IMR-90 (cell line): ENCODE data around the gene ZNF677. TPM values are rescaled to one million over a fixed set of nuclear protein-coding genes. Genes with fewer than 3 reads are reported as not detected.
"Not testable (repeated sequence)": the region's sequence is repeated elsewhere in the genome, so short reads cannot be mapped to it uniquely, and the experiment has no call there.

ENCODE experiments used
- ATAC-seq: fragments of 200-7000 bp; cut with Tn5 transposase; 2 replicates; pipeline ENCODE4 v1.9.1; 2020; ENCODE audit warnings: low read depth, mild to moderate bottlenecking, moderate library complexity
- BruUV-seq: library from RNA; stranded (reverse); fragments of 400-500 nt; replicated peaks from 2 replicates; lab custom pipeline; 2021; lab: Mats Ljungman, UMichigan
- CTCF ChIA-PET: fragments of 300-600 bp; formaldehyde crosslinking; extraction: SDS; loops from one replicate; lab custom pipeline; 2021; ENCODE audit warnings: antibody characterized with exemption; lab: Yijun Ruan, JAX
- POLR2A ChIA-PET: fragments of 300-600 bp; sonication (Branson Sonifier 250); formaldehyde crosslinking; loops from one replicate; lab custom pipeline; 2022; ENCODE audit warnings: antibody characterized with exemption; ENCODE audit not compliant: unreplicated experiment; lab: Charles Lee
- DNase-seq: peaks from one replicate; pipeline ENCODE4 v3.0.0; 2013
- H2AFZ ChIP-seq: replicated peaks from 2 replicates; pipeline ENCODE3; 2013; ENCODE audit warnings: low read length, mild to moderate bottlenecking; ENCODE audit not compliant: poor library complexity
- H2AK5ac ChIP-seq: 2 replicates; pipeline ENCODE4 v1.6.1; 2013; ENCODE audit warnings: low read depth, low read length, inconsistent platforms
- H2AK9ac ChIP-seq: replicated peaks from 2 replicates; pipeline ENCODE3; 2013; ENCODE audit warnings: mild to moderate bottlenecking, low read depth, low read length, moderate library complexity; ENCODE audit not compliant: poor library complexity
- H2BK120ac ChIP-seq: 2 replicates; pipeline ENCODE4 v1.6.1; 2013; ENCODE audit warnings: low read depth, low read length, inconsistent platforms
- H2BK15ac ChIP-seq: 3 replicates; pipeline ENCODE4 v1.6.1; 2013; ENCODE audit warnings: low read depth, low read length, inconsistent platforms
- H2BK20ac ChIP-seq: 2 replicates; pipeline ENCODE4 v1.6.1; 2013; ENCODE audit warnings: low read depth, mild to moderate bottlenecking, inconsistent platforms, low read length, moderate library complexity
- H2BK5ac ChIP-seq: 2 replicates; pipeline ENCODE4 v1.6.1; 2013; ENCODE audit warnings: mild to moderate bottlenecking, low read depth, low read length, inconsistent platforms; ENCODE audit not compliant: poor library complexity, severe bottlenecking
- H3K14ac ChIP-seq: replicated peaks from 2 replicates; pipeline ENCODE4 v1.6.1; 2013; ENCODE audit warnings: low read depth, low read length, inconsistent platforms
- H3K18ac ChIP-seq: 2 replicates; pipeline ENCODE4 v1.6.1; 2013; ENCODE audit warnings: low read depth, low read length, control low read depth
- H3K23ac ChIP-seq: 2 replicates; pipeline ENCODE4 v1.6.1; 2013; ENCODE audit warnings: low read depth, low read length, inconsistent platforms
- H3K27ac ChIP-seq: 2 replicates; pipeline ENCODE4 v1.5.1; 2013; ENCODE audit warnings: mild to moderate bottlenecking, control low read depth, low read length; ENCODE audit not compliant: insufficient read depth
- H3K27me3 ChIP-seq: 2 replicates; pipeline ENCODE4 v1.6.1; 2013; ENCODE audit warnings: low read length; ENCODE audit not compliant: control insufficient read depth, insufficient read depth
- H3K36me3 ChIP-seq: 2 replicates; pipeline ENCODE4 v1.6.1; 2013; ENCODE audit warnings: low read length, mixed read lengths; ENCODE audit not compliant: control insufficient read depth, insufficient read depth
- H3K4ac ChIP-seq: 2 replicates; pipeline ENCODE4 v1.6.1; 2013; ENCODE audit warnings: low read depth, low read length, inconsistent platforms
- H3K4me1 ChIP-seq: 2 replicates; pipeline ENCODE4 v1.6.1; 2013; ENCODE audit warnings: low read length, mixed read lengths; ENCODE audit not compliant: control insufficient read depth, insufficient read depth
- H3K4me2 ChIP-seq: 2 replicates; pipeline ENCODE4 v1.6.1; 2013; ENCODE audit warnings: low read depth, mild to moderate bottlenecking, control low read depth, low read length, moderate library complexity
- H3K4me3 ChIP-seq: 2 replicates; pipeline ENCODE4 v1.5.1; 2013; ENCODE audit warnings: low read depth, mild to moderate bottlenecking, control low read depth, low read length, moderate library complexity; ENCODE audit not compliant: insufficient read depth
- H3K56ac ChIP-seq: 2 replicates; pipeline ENCODE4 v1.6.1; 2013; ENCODE audit warnings: low read length, inconsistent platforms; ENCODE audit not compliant: insufficient read depth; ENCODE audit errors: extremely low read depth
- H3K79me1 ChIP-seq, 2 experiments: 2 replicates each; pipeline ENCODE4 v1.6.1; 2013; ENCODE audit warnings: low read length in 2 of 2, inconsistent platforms in 1 of 2, low read depth in 1 of 2
- H3K9ac ChIP-seq: 2 replicates; pipeline ENCODE4 v1.6.1; 2013; ENCODE audit warnings: low read depth, low read length, control low read depth
- H3K9me1 ChIP-seq: 2 replicates; pipeline ENCODE4 v1.6.1; 2013; ENCODE audit warnings: low read length, inconsistent platforms; ENCODE audit not compliant: insufficient read depth
- H3K9me3 ChIP-seq: 2 replicates; pipeline ENCODE4 v1.6.1; 2013; ENCODE audit warnings: low read length; ENCODE audit not compliant: control insufficient read depth, insufficient read depth
- H4K20me1 ChIP-seq: 2 replicates; pipeline ENCODE4 v1.6.1; 2013; ENCODE audit warnings: low read length, inconsistent platforms; ENCODE audit not compliant: insufficient read depth
- H4K5ac ChIP-seq: 2 replicates; pipeline ENCODE4 v1.6.1; 2013; ENCODE audit warnings: mild to moderate bottlenecking, low read depth, low read length, control low read depth
- H4K8ac ChIP-seq, 2 experiments: 2 replicates each; pipeline ENCODE4 v1.6.1; 2013; ENCODE audit warnings: low read depth in 2 of 2, low read length in 2 of 2, control low read depth in 1 of 2, inconsistent platforms in 1 of 2
- H4K91ac ChIP-seq: 2 replicates; pipeline ENCODE4 v1.6.1; 2013; ENCODE audit warnings: low read depth, low read length, inconsistent platforms; ENCODE audit not compliant: insufficient read depth
- WGBS, 2 experiments: methylation state at CpG; one replicate each; pipeline versions ENCODE4 v1.1.5 to v1.1.7; 2013; ENCODE audit warnings: missing lambda C conversion rate in 2 of 2; ENCODE audit not compliant: insufficient read length in 1 of 2; ENCODE audit errors: extremely low coverage in 2 of 2; 5-methylcytosine and 5-hydroxymethylcytosine counted together
- dilution Hi-C: fragments of 300-500 bp; cut with HindIII; formaldehyde crosslinking; loops from one replicate; pipeline ENCODE4 v1.14.3; 2018; ENCODE audit warnings: low sequenced_read_pairs; ENCODE audit not compliant: unreplicated experiment
- in situ Hi-C: fragments of 300-500 bp; cut with MboI; formaldehyde crosslinking; loops from 3 replicates; pipeline ENCODE4 v1.14.3; 2019; ENCODE audit warnings: low sequenced_read_pairs, inconsistent platforms, mixed read lengths
- intact Hi-C: fragments of 100-400 bp; cut with micrococcal nuclease; formaldehyde crosslinking; loops from 2 replicates; pipeline ENCODE4 v1.10.0; 2022
- polyA plus RNA-seq, 3 experiments: library from polyadenylated mRNA; depleted of rRNA; stranded (reverse); fragments of >200 nt; gene quantifications; 2 replicates each; pipeline ENCODE4 v1.2.3, GENCODE V29; 2012; ENCODE audit warnings: low replicate concordance in 1 of 3
- total RNA-seq: library from RNA; depleted of rRNA; stranded (reverse); fragments of >200 nt; gene quantifications from 2 replicates; pipeline ENCODE4 v1.2.3, GENCODE V29; 2012

Gene ZNF677
- total and polyA plus RNA-seq, 2 of the 4 experiments (the other 2 are of a cell fraction), result 6.8 to 7.0 TPM

GRCh38 chr19:53211554-53211953 lies 43.1 kb downstream of the ZNF677 start:
- H2BK15ac ChIP-seq, in situ Hi-C loops, H4K20me1 ChIP-seq, ATAC-seq, H3K27me3 ChIP-seq, intact Hi-C loops, CTCF ChIA-PET, H3K36me3 ChIP-seq, H3K9me1 ChIP-seq, H4K91ac ChIP-seq, H2BK5ac ChIP-seq, H3K18ac ChIP-seq, H3K4me1 ChIP-seq, H2BK20ac ChIP-seq, H2BK120ac ChIP-seq, H3K9ac ChIP-seq, BruUV-seq, H3K27ac ChIP-seq, H3K14ac ChIP-seq, POLR2A ChIA-PET, H3K4me3 ChIP-seq, H3K23ac ChIP-seq, H4K5ac ChIP-seq, H3K4me2 ChIP-seq, H2AK9ac ChIP-seq, H2AK5ac ChIP-seq, H3K79me1 ChIP-seq, DNase-seq, dilution Hi-C loops, H3K4ac ChIP-seq, H4K8ac ChIP-seq, H2AFZ ChIP-seq, H3K56ac ChIP-seq: not testable (repeated sequence)
- peaks cover 67% of the 10 kb centered on the region for H3K9me3 ChIP-seq
- no CpG with 5 or more reads among the region's 3 CpGs for WGBS, 2 experiments
